ENCODE measurements around the gene CATSPERE.

DNA sequence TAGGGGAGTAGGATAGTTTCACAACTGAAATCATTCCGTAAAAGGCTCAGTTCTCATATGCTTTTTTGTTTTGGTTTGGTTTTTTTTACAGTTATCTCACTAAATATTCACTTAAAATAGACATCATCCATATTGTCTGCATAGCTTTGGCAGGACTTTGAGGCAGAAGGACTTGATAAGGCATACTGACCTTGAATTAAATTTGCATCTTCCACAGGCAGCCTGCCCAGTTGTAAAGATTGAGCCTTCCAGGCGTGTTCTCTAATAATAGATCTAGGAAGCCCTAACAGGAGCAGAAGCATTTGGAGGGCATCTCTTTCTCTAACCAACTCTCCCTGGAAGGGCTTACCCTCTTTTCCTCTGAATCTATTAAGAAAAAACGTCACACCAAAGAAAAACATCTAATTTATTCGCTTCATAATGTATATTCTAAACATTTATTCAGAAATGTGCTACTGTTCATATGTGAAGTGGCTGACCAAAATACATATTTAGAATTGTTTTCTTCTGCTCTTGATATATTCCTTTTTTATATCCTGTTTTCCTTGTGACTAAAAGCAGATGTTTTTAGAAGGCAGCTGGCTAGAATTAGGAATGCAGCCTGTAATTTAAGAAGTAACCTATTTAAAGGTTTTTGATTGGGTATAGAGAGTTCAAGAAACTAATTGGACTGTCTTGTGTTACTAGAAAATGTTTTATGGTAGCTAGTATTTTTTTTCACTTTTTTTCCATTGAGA lies 212.0 kb downstream of the CATSPERE start:
- no peak for TF ChIP-seq ZBTB7A (IDR thresholded peaks at IDR 0.05; ENCODE audit: low read depth)
- no peak for TF ChIP-seq CEBPB (IDR thresholded peaks at IDR 0.05)
- TF ChIP-seq EP300 (IDR thresholded peaks at IDR 0.05; ENCODE audit: borderline replicate concordance): no peak
- TF ChIP-seq, protein P1, sequence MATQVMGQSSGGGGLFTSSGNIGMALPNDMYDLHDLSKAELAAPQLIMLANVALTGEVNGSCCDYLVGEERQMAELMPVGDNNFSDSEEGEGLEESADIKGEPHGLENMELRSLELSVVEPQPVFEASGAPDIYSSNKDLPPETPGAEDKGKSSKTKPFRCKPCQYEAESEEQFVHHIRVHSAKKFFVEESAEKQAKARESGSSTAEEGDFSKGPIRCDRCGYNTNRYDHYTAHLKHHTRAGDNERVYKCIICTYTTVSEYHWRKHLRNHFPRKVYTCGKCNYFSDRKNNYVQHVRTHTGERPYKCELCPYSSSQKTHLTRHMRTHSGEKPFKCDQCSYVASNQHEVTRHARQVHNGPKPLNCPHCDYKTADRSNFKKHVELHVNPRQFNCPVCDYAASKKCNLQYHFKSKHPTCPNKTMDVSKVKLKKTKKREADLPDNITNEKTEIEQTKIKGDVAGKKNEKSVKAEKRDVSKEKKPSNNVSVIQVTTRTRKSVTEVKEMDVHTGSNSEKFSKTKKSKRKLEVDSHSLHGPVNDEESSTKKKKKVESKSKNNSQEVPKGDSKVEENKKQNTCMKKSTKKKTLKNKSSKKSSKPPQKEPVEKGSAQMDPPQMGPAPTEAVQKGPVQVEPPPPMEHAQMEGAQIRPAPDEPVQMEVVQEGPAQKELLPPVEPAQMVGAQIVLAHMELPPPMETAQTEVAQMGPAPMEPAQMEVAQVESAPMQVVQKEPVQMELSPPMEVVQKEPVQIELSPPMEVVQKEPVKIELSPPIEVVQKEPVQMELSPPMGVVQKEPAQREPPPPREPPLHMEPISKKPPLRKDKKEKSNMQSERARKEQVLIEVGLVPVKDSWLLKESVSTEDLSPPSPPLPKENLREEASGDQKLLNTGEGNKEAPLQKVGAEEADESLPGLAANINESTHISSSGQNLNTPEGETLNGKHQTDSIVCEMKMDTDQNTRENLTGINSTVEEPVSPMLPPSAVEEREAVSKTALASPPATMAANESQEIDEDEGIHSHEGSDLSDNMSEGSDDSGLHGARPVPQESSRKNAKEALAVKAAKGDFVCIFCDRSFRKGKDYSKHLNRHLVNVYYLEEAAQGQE (IDR thresholded peaks at IDR 0.05; ENCODE audit: low read depth): no peak

Data from Ishikawa (cell line).